Right lobe of liver (tissue), 6 donors: ENCODE results near the gene SAT2. TPM values are rescaled to one million over a fixed set of nuclear protein-coding genes. Genes with fewer than 3 reads are reported as not detected.

Experiments used
- ATAC-seq, 4 donors: fragments of 200-7000 bp; cut with Tn5 transposase; one replicate each; pipeline ENCODE4 v1.9.1; 2020; ENCODE audit warnings: mild to moderate bottlenecking in 4 of 4, moderate library complexity in 4 of 4
- DNase-seq, 3 donors: peaks; one replicate each; pipeline ENCODE4 v3.0.0-alpha.2; 2020
- H3K27ac ChIP-seq, 3 donors: fragments of 200-600 bp; one replicate each; pipeline ENCODE4 v1.8.0; 2022
- H3K27me3 ChIP-seq, 2 donors: fragments of 200-600 bp; one replicate each; pipeline ENCODE4 v1.8.0; 2022
- H3K36me3 ChIP-seq, 4 donors: fragments of 200-600 bp; sonication (generic) in 1 of 4; one replicate each; pipeline versions ENCODE4 v1.5.1 to v1.8.0; 2017 to 2022; ENCODE audit warnings: control low read depth in 1 of 4
- H3K4me1 ChIP-seq, 4 donors: fragments of 200-600 bp; sonication (generic) in 1 of 4; one replicate each; pipeline versions ENCODE4 v1.5.1 to v1.8.0; 2017 to 2022; ENCODE audit warnings: control low read depth in 1 of 4
- H3K4me3 ChIP-seq, 3 donors: fragments of 200-600 bp; one replicate each; pipeline ENCODE4 v1.8.0; 2022
- H3K9me3 ChIP-seq, 4 donors: fragments of 200-600 bp; sonication (generic) in 1 of 4; one replicate each; pipeline versions ENCODE4 v1.5.1 to v1.8.0; 2017 to 2022; ENCODE audit warnings: control low read depth in 1 of 4
- POLR2A ChIP-seq: fragments of 450-650 bp; IDR thresholded peaks from one replicate; pipeline ENCODE4 v1.6.1; 2017; ENCODE audit warnings: antibody characterized with exemption, mild to moderate bottlenecking
- WGBS: methylation state at CpG from one replicate; pipeline ENCODE4 v1.1.6; 2018; ENCODE audit warnings: low coverage, low lambda C conversion rate; ENCODE audit not compliant: insufficient coverage; ENCODE audit errors: missing lambda C conversion rate; 5-methylcytosine and 5-hydroxymethylcytosine counted together
- intact Hi-C, 2 donors: fragments of 100-400 bp; cut with DNase I; formaldehyde crosslinking; loops; one replicate each; pipeline versions ENCODE4 v1.11.2 to v1.14.1; 2022
- total RNA-seq, 6 experiments: library from RNA; depleted of rRNA in 2 of 6; stranded (reverse); fragments of >200 nt in 2 of 6; fragmentation: NEBNext Ultra II Directional in 3 of 6; extraction: Animal tissue kit (Norgen Biotek cat#: 25700) in 3 of 6; gene quantifications; one replicate each; pipeline versions ENCODE4 v1.1.0 to v1.2.4, GENCODE V29; 2016 to 2023
- TF ChIP-seq, protein P1 (sequence below), 4 donors: fragments of 200-600 bp in 3 of 4; fragments of 450-650 bp in 1 of 4; IDR thresholded peaks; one replicate each; pipeline versions ENCODE4 v1.5.1 to v1.8.0; 2016 to 2022; ENCODE audit warnings: antibody characterized with exemption in 4 of 4, mild to moderate bottlenecking in 2 of 4
- donor health status: DM: no; HTN: yes; CAD: no.
- donor health status: DM: no; HTN: no; CAD: no.
- donor health status: DM: no; HTN: no; CAD: no.
- donor health status: DM: no; HTN: yes; CAD: no.
- donor health status: DM: no; HTN: yes; CAD: no.

SAT2 gene
- total RNA-seq, 6 experiments from 2014 or later: 99.3 to 187 (median 120) TPM

- Histone ChIP-seq H3K9me3 (no peaks in the 10 kb centered on the region), H3K36me3 (peaks cover 21 to 40% (median 33%) of the 10 kb centered on the region in 4 donors), H3K4me1 (peaks cover 0 to 61% (median 24%) of the 10 kb centered on the region in 4 donors), H3K27me3 (no peaks in the 10 kb centered on the region), H3K27ac (peak overlapping the region; percentile 72 to 94 (median 74)), H3K4me3 (peak overlapping the region; percentile 19 to 45 (median 37))
- DNase-seq (no peak), ATAC-seq (no peak)
- TF ChIP-seq POLR2A: no peak
- TF ChIP-seq, protein P1, sequence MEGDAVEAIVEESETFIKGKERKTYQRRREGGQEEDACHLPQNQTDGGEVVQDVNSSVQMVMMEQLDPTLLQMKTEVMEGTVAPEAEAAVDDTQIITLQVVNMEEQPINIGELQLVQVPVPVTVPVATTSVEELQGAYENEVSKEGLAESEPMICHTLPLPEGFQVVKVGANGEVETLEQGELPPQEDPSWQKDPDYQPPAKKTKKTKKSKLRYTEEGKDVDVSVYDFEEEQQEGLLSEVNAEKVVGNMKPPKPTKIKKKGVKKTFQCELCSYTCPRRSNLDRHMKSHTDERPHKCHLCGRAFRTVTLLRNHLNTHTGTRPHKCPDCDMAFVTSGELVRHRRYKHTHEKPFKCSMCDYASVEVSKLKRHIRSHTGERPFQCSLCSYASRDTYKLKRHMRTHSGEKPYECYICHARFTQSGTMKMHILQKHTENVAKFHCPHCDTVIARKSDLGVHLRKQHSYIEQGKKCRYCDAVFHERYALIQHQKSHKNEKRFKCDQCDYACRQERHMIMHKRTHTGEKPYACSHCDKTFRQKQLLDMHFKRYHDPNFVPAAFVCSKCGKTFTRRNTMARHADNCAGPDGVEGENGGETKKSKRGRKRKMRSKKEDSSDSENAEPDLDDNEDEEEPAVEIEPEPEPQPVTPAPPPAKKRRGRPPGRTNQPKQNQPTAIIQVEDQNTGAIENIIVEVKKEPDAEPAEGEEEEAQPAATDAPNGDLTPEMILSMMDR (IDR thresholded peaks at IDR 0.05): no peak
- intact Hi-C loops: no loop called here
- WGBS: 72% methylated on average over 5 of the region's 12 CpGs
These were observed 47.6 kb downstream of the SAT2 start for GRCh38 chr17:7579834-7580603.

DNA sequence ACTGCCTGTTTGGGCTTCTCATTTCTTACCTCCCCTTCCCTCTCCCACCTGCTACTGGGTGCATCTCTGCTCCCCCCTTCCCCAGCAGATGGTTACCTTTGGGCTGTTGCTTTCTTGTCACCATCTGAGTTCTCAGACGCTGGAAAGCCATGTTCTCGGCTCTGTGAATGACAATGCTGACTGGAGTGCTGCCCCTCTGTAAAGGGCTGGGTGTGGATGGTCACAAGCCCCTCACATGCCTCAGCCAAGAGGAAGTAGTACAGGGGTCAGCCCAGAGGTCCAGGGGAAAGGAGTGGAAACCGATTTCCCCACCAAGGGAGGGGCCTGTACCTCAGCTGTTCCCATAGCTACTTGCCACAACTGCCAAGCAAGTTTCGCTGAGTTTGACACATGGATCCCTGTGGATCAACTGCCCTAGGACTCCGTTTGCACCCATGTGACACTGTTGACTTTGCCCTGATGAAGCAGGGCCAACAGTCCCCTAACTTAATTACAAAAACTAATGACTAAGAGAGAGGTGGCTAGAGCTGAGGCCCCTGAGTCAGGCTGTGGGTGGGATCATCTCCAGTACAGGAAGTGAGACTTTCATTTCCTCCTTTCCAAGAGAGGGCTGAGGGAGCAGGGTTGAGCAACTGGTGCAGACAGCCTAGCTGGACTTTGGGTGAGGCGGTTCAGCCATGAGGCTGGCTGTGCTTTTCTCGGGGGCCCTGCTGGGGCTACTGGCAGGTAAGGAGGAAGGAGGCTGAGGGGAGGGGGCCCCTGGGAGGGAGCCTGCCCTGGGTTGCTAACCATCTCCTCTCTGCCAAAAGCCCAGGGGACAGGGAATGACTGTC, 48.4 kb downstream of the SAT2 start, which contains the start of gene CD68:
Gene CD68, plus strand, starts transcription at position 638 of the 833 bp plus-strand sequence. Its CDS starts 40 bp downstream, at position 678.
- H3K27me3 ChIP-seq: no peaks in the 10 kb centered on the region
- WGBS: 18% methylated on average over 4 of the region's 7 CpGs
- intact Hi-C loops: no loop called here
- TF ChIP-seq, protein P1 (IDR thresholded peaks at IDR 0.05): no peak
- peak; percentile 83 for TF ChIP-seq POLR2A
- DNase-seq (peak; percentile 77 to 83 (median 78)), ATAC-seq (peak; percentile 51 to 65 (median 60))
- H3K4me1 ChIP-seq: peaks cover 0 to 62% (median 26%) of the 10 kb centered on the region in 4 donors
- H3K27ac ChIP-seq: peak within 1 kb of the TSS; percentile 72 to 94 (median 74)
- H3K9me3 ChIP-seq: no peaks in the 10 kb centered on the region
- peak within 1 kb of the TSS; percentile 19 to 45 (median 37) for H3K4me3 ChIP-seq
- H3K36me3 ChIP-seq: peaks cover 28 to 48% (median 37%) of the 10 kb centered on the region in 4 donors

DNA sequence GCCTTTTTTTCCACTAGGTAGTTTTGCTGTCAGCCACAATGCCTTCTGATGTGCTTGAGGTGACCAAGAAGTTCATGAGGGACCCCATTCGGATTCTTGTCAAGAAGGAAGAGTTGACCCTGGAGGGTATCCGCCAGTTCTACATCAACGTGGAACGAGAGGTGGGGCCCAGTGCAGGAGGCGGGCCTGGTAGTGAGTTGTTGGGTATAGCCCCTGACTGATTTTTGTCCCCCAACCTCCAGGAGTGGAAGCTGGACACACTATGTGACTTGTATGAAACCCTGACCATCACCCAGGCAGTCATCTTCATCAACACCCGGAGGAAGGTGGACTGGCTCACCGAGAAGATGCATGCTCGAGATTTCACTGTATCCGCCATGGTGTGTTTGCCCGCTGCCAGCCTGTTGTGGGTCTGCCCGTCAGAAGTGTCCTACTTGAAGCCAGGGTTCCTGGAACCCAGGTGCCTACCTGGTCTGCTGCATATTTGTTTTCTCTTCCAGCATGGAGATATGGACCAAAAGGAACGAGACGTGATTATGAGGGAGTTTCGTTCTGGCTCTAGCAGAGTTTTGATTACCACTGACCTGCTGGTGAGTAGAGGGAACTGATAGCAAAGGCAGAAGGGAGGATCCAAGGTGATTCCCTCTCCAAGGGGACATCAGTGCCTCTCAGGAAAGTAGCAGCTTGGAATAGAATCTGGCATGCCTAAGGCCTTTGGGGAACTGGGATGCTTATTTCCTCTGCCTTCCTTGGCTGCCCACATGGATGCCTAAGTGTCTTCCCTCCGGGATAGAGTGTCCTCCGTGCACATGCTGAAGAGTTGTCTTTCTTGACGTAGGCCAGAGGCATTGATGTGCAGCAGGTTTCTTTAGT, 50.1 kb downstream of the SAT2 start:
- WGBS: 87% methylated on average over 12 of the region's 17 CpGs
- Histone ChIP-seq H3K36me3 (peaks cover 28 to 52% (median 39%) of the 10 kb centered on the region in 4 donors), H3K27me3 (no peaks in the 10 kb centered on the region), H3K9me3 (no peaks in the 10 kb centered on the region), H3K4me1 (peaks cover 0 to 58% (median 23%) of the 10 kb centered on the region in 4 donors), H3K4me3 (no peak overlapping the region), H3K27ac (peak overlapping the region in 1 of 3 donors; percentile 6)
- intact Hi-C loops: no loop called here
- DNase-seq: peak in 1 of 3 donors; percentile 22
- TF ChIP-seq POLR2A: no peak
- TF ChIP-seq, protein P1 (IDR thresholded peaks at IDR 0.05): no peak
- no peak for ATAC-seq

DNA sequence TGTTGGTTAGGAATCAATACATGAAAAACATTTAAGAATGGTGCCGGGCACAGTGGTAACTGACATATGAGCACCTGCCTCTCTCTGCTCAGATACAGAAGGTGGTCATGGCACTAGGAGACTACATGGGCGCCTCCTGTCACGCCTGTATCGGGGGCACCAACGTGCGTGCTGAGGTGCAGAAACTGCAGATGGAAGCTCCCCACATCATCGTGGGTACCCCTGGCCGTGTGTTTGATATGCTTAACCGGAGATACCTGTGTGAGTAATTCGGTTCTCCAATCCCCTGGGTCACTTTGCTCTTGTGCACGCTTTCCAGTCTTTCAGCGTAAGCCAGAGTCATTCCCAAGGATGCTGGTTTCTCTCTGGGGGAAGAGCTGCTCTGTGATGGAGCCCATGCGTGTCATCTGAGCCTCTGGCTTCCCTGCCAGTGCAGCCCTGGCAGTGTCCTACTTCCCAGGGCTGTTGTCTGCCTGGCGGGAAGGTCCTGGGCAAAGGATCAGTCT, 51.1 kb downstream of the SAT2 start:
- ATAC-seq: no peak
- intact Hi-C loops: no loop called here

More for the DNA sequence above, 51.1 kb downstream of the SAT2 start:
- Histone ChIP-seq H3K4me3 (no peak overlapping the region), H3K9me3 (no peaks in the 10 kb centered on the region), H3K36me3 (peaks cover 28 to 52% (median 39%) of the 10 kb centered on the region in 4 donors), H3K27ac (no peak overlapping the region), H3K4me1 (peaks cover 0 to 59% (median 21%) of the 10 kb centered on the region in 4 donors), H3K27me3 (no peaks in the 10 kb centered on the region)
- DNase-seq: no peak
- WGBS: 73% methylated on average over 3 of the region's 14 CpGs
- TF ChIP-seq, protein P1 (IDR thresholded peaks at IDR 0.05): no peak
- TF ChIP-seq POLR2A: no peak
